ENCODE measurements around the gene INAVA. TPM values are rescaled to one million over a fixed set of nuclear protein-coding genes. Genes with fewer than 3 reads are reported as not detected.

The INAVA gene
- total and polyA plus RNA-seq, 2 experiments from 2014 or later = 25.3 to 43.9 TPM

DNA sequence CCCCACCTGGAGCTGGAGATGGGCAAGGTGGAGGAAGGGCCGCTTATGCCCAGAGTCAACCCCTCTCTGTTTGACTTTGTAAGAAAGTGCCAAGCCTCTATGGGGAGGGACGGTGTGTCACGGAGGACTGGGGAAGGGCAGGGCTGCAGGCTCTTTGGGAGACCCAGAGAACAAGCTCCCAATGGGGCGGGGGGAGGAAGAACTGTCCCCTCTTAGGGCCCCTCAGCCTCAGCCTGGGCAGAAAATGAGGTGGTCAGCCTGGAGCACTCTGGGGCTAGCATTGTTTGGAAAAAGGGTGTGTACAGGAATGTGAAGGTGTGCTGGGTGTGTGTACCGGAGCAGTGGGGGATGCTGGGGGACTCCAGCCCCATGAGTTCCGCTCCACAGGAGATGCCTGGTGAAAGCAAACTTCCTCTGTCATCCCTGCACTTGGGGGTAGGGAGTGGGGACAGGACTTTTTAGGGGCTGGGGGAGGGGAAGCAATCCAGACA, 1.2 kb upstream of the INAVA start:
- H3K4me1 ChIP-seq (ENCODE audit: insufficient read depth) = peaks cover 57% of the 10 kb centered on the region
- peak overlapping the region; percentile 74 for H3K4me3 ChIP-seq
- peaks cover 63% of the 10 kb centered on the region for H3K79me2 ChIP-seq (replicated peaks; ENCODE audit: insufficient read depth)
- 0 out of 2 replicates have a peak, but pooled peaks cover 4% of the 10 kb centered on the region for H3F3A ChIP-seq (replicated peaks; ENCODE audit: low read depth)
- Mint-ChIP-seq H3K27me3 (ENCODE audit: insufficient read depth, low read depth, poor library complexity) (peaks cover 32% of the 10 kb centered on the region), H3K9me3 (no peaks in the 10 kb centered on the region; the same call in 2 of the 3 replicates), H3K4me3 (peak overlapping the region; percentile 85), H3K4me1 (peaks cover 73% of the 10 kb centered on the region), H3K27ac (peak overlapping the region; percentile 87; the same call in 1 of the 2 replicates), H3K36me3 (ENCODE audit: low read depth) (peaks cover 17% of the 10 kb centered on the region)
- H3K27ac ChIP-seq (ENCODE audit: low read depth) = peak overlapping the region; percentile 99
- H3K4me2 ChIP-seq = peak overlapping the region; percentile 95
- ATAC-seq (no peak; the same call in 2 of the 3 replicates), DNase-seq (ENCODE audit: low spot score) (peak; percentile 57)
- no peaks in the 10 kb centered on the region for H3K27me3 ChIP-seq (ENCODE audit: insufficient read depth)
- no peaks in the 10 kb centered on the region for H3K9me2 ChIP-seq (ENCODE audit: insufficient read depth)
- no peaks in the 10 kb centered on the region for H3K36me3 ChIP-seq (ENCODE audit: insufficient read depth)
- no peaks in the 10 kb centered on the region; the same call in none of the 2 replicates for H4K20me1 ChIP-seq (replicated peaks; ENCODE audit: insufficient read depth)
- TF ChIP-seq ZNF331 (CRISPR knock-in tag; IDR thresholded peaks at IDR 0.05; ENCODE audit: low read depth) (no peak), CREB1 (CRISPR knock-in tag; IDR thresholded peaks at IDR 0.05; ENCODE audit: low read depth) (no peak), JUNB (IDR thresholded peaks at IDR 0.05; ENCODE audit: unreplicated experiment) (no peak), NANOG (IDR thresholded peaks at IDR 0.05; ENCODE audit: borderline replicate concordance) (no peak), EZH2phosphoT487 (IDR thresholded peaks at IDR 0.05; ENCODE audit: unreplicated experiment) (no peak)
- TF ChIP-seq, protein P1, sequence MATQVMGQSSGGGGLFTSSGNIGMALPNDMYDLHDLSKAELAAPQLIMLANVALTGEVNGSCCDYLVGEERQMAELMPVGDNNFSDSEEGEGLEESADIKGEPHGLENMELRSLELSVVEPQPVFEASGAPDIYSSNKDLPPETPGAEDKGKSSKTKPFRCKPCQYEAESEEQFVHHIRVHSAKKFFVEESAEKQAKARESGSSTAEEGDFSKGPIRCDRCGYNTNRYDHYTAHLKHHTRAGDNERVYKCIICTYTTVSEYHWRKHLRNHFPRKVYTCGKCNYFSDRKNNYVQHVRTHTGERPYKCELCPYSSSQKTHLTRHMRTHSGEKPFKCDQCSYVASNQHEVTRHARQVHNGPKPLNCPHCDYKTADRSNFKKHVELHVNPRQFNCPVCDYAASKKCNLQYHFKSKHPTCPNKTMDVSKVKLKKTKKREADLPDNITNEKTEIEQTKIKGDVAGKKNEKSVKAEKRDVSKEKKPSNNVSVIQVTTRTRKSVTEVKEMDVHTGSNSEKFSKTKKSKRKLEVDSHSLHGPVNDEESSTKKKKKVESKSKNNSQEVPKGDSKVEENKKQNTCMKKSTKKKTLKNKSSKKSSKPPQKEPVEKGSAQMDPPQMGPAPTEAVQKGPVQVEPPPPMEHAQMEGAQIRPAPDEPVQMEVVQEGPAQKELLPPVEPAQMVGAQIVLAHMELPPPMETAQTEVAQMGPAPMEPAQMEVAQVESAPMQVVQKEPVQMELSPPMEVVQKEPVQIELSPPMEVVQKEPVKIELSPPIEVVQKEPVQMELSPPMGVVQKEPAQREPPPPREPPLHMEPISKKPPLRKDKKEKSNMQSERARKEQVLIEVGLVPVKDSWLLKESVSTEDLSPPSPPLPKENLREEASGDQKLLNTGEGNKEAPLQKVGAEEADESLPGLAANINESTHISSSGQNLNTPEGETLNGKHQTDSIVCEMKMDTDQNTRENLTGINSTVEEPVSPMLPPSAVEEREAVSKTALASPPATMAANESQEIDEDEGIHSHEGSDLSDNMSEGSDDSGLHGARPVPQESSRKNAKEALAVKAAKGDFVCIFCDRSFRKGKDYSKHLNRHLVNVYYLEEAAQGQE (IDR thresholded peaks at IDR 0.05; ENCODE audit: unreplicated experiment) = no peak
- no peak overlapping the region for H2AFZ ChIP-seq

DNA sequence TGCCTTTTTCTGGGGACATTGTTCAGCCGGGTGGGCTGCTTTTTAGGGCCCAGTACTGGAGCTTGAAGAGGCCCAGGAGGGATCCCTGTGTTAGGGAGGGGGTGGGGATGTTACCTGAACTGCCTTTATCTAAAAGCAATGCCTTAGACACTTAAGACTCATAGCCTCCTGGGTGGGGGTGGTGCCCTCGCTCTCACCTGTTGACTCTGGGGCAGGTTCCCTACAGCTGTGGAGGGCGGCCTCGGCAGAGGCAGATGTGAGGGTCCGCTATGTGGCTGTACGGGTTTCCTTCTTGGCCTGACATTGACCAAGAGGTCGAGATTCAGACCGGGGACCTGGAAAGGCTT, 716 bp downstream of the INAVA start:
- no peaks in the 10 kb centered on the region; the same call in none of the 2 replicates for H4K20me1 ChIP-seq (replicated peaks; ENCODE audit: insufficient read depth)
- no peak overlapping the region for H2AFZ ChIP-seq
- H3K4me1 ChIP-seq (ENCODE audit: insufficient read depth) = peaks cover 51% of the 10 kb centered on the region
- Mint-ChIP-seq H3K27me3 (ENCODE audit: insufficient read depth, low read depth, poor library complexity) (peaks cover 28% of the 10 kb centered on the region), H3K9me3 (no peaks in the 10 kb centered on the region; the same call in 2 of the 3 replicates), H3K4me3 (peak overlapping the region; percentile 85; the same call in 2 of the 3 replicates), H3K4me1 (peaks cover 59% of the 10 kb centered on the region), H3K36me3 (ENCODE audit: low read depth) (peaks cover 36% of the 10 kb centered on the region), H3K27ac (0 out of 2 replicates have a peak overlapping the region, but pooled peaks have one; percentile 72)
- 0 out of 2 replicates have a peak, but pooled peaks cover 3% of the 10 kb centered on the region for H3F3A ChIP-seq (replicated peaks; ENCODE audit: low read depth)
- ATAC-seq (no peak; the same call in 2 of the 3 replicates), DNase-seq (ENCODE audit: low spot score) (peak; percentile 44)
- H3K79me2 ChIP-seq (replicated peaks; ENCODE audit: insufficient read depth) = peaks cover 63% of the 10 kb centered on the region
- H3K4me2 ChIP-seq = peak overlapping the region; percentile 95
- no peaks in the 10 kb centered on the region for H3K27me3 ChIP-seq (ENCODE audit: insufficient read depth)
- H3K27ac ChIP-seq (ENCODE audit: low read depth) = no peak overlapping the region
- H3K4me3 ChIP-seq = peak overlapping the region; percentile 30; the same call in 1 of the 2 replicates
- no peak for TF ChIP-seq JUNB (IDR thresholded peaks at IDR 0.05; ENCODE audit: unreplicated experiment)
- TF ChIP-seq, protein P2, sequence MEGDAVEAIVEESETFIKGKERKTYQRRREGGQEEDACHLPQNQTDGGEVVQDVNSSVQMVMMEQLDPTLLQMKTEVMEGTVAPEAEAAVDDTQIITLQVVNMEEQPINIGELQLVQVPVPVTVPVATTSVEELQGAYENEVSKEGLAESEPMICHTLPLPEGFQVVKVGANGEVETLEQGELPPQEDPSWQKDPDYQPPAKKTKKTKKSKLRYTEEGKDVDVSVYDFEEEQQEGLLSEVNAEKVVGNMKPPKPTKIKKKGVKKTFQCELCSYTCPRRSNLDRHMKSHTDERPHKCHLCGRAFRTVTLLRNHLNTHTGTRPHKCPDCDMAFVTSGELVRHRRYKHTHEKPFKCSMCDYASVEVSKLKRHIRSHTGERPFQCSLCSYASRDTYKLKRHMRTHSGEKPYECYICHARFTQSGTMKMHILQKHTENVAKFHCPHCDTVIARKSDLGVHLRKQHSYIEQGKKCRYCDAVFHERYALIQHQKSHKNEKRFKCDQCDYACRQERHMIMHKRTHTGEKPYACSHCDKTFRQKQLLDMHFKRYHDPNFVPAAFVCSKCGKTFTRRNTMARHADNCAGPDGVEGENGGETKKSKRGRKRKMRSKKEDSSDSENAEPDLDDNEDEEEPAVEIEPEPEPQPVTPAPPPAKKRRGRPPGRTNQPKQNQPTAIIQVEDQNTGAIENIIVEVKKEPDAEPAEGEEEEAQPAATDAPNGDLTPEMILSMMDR (conservative IDR thresholded peaks at IDR 0.05; ENCODE audit: low read depth in 2 of 2) = 0 out of 4 replicates have a peak, but pooled peaks of 1 of the 2 experiments have one; percentile 0
- no peaks in the 10 kb centered on the region; the same call in 1 of the 2 replicates for H3K36me3 ChIP-seq (ENCODE audit: insufficient read depth)
- no peaks in the 10 kb centered on the region for H3K9me2 ChIP-seq (ENCODE audit: insufficient read depth)
